HEK293T (cell line): Measurements from ENCODE around the gene CAMSAP2.

Source experiments
- ARNT ChIP-seq: fragments of 450-650 bp; IDR thresholded peaks from 2 replicates; pipeline ENCODE4 v1.6.1; 2017; ENCODE audit warnings: mild to moderate bottlenecking
- CTBP1 ChIP-seq: fragments of 450-650 bp; IDR thresholded peaks from 2 replicates; pipeline ENCODE4 v1.6.1; 2016; ENCODE audit warnings: borderline replicate concordance
- FOXA1 ChIP-seq: fragments of 450-650 bp; IDR thresholded peaks from 2 replicates; pipeline ENCODE4 v1.6.1; 2016; ENCODE audit warnings: mild to moderate bottlenecking
- FOXM1 ChIP-seq: fragments of 450-650 bp; IDR thresholded peaks from 2 replicates; pipeline ENCODE4 v1.6.1; 2017; ENCODE audit warnings: mild to moderate bottlenecking, borderline replicate concordance
- PKNOX1 ChIP-seq: fragments of 450-650 bp; IDR thresholded peaks from 2 replicates; pipeline ENCODE4 v1.6.1; 2016

GRCh38 chr1:200755456-200755855 is 16.8 kb downstream of the CAMSAP2 start:
- no peak for TF ChIP-seq FOXM1
- no peak for TF ChIP-seq CTBP1
- TF ChIP-seq PKNOX1: no peak
- TF ChIP-seq FOXA1: no peak
- no peak for TF ChIP-seq ARNT
